GM19043 (cell line): Measurements from ENCODE around the gene XYLT1.
"Not testable (repeated sequence)": the region's sequence is repeated elsewhere in the genome, so short reads cannot be mapped to it uniquely, and the experiment has no call there.

Experiments used
- ATAC-seq: cut with Tn5 transposase; IDR thresholded peaks from one replicate; pipeline ENCODE4 v1.9.1; 2021; ENCODE audit warnings: low read depth; ENCODE audit not compliant: unreplicated experiment

XYLT1 gene

DNA sequence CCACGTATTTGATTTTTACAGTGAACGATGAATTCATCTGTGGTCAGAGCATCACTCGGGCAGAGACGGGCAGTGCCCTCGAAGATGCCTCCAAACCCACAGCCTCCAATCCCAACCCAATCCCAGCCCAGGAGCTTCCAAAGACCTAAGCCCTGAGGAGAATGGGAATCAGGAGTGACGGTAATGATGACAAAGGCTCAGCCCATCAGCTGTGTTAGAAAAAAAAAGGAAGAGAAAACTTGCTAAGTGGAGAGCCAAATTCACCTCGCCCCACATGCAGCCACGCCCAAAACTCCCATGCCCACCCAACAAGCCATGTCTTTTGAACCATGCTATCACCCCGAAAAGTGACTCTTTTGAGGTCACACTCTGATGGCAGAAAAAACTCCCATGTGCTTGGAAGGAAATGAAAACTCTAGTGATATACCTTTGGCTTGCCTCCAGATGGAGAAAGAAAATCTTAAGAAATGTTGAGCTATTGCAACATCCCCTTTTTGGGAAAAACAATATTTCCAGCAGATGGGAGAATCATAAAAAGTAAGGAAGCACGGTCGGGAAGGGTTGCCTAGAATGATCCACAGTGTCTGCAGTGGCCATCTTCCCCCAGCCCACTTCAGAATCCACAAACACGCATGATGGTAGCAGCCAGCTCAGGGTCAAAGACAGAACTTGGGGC is 37.7 kb downstream of the XYLT1 start:
- ATAC-seq, result no peak

DNA sequence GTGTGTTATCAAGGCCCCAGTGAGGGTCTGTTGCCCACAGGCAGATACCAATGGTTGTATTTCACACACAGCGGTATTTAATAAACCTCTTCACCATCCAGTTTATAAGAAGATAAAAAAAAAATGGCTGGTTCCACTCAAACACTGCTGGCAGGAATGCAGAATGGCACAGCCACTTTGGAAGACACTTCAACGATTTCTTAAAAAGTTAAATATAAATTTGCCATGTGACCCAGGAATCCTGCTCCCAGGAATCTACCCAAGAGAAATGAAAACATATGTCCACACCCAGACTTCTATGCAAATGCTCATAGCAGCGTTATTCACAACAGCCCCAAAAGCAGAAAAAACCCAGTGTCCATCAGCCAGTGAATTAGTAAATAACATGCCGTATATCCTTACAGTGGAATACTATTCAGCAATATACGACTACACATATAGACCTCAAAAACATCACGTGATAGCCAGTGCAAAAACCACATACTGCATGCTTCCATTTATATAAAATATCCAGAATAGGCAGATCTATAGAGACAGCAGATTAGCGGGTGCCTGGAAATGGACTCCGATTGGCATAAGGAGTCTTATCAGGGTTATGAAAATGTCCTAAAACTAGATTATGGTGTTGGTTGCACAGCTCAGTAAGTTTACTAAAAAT is 38.7 kb downstream of the XYLT1 start:
- ATAC-seq, result no peak

DNA sequence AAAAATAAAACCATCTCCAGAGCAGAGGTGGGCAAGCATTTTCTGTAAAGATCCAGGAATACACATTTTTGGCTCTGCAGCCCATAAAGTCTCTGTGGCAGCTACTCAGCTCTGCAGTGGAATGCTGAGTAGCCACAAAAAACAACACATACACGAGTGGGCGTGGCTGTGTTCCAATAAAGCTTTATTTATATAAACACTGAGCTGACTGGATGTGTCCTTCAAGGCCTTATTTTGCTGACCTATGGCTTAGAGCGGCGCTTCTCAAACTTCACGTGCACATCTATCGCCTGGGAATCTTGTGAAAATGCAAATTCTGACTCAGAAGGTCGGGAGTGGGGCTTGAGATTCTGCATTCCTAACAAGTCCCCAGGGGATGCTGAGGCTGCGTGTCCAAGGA is 39.7 kb downstream of the XYLT1 start:
- ATAC-seq, result no peak

DNA sequence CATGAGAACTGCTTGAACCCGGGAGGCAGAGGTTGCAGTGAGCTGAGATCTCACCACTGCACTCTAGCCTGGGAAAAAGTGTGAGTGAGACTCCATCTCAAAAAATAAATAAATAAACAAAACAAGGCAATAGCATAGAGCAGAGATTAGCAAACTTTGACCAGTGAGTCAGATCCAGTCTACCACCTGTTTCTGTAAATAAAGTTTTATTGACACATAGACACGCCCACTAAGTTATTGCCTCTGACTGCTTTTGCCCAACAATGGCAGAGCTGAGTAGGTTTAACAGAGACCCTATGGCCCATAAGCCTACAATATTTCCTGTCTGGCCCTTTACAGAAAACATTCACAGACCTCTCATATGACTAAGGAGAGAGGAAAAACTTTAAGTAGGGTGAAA is 44.3 kb downstream of the XYLT1 start:
- no peak for ATAC-seq

DNA sequence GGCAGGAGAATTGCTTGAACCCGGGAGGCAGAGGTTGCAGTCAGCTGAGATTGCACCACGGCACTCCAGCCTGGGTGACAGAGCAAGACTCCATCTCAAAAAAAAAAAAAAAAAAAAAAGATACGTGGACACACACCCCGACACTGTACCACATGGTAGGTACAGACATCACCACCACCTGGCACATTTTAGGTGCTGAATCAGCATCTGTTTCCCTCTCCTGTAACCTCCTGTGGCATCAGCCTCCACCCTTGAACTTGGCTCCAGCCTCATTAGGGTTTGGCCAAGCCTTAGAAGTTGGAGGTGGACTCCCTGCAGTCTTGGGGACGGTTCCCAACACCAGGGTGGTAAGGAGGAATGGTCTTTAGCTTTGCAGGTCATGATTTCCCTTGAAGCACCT is 46.0 kb downstream of the XYLT1 start:
- no peak for ATAC-seq

DNA sequence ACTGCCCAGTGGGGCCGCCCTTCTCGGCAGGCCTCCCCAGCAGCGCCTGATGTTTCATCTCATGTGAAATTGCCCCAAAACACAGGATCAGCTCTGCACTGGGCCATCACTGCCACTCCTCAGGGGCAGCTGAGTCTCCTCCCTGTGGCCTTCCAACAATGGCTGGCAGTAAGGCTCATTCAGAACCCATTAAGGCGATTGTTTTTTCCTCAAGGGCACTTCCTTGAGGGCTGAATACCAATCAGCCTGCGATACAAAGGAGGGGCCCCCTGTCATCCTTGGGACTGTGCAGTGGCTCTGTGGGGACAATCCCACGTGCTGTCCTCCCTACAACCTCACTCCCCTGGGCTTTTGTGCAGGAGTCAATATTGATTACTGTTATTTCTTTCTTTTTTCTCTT is 47.5 kb downstream of the XYLT1 start:
- ATAC-seq, result no peak

DNA sequence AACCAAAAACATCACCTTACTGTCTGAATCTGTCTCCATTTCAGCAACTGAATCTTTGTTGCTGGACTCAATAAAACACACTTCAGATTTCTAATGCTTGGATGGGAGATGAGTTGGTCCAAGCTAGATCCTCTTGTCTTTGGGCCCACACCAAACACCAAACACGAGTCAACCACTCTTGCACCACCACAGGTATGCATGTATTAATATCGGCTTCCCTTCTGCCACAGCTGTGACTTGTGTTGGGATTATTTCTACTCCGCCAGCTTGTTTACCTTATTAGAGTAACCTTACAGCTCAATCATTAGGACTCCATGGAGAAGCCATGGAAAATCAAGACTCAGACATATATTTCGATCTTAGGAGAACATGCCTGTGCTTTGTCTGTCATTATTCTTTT is 49.9 kb downstream of the XYLT1 start:
- no peak for ATAC-seq

DNA sequence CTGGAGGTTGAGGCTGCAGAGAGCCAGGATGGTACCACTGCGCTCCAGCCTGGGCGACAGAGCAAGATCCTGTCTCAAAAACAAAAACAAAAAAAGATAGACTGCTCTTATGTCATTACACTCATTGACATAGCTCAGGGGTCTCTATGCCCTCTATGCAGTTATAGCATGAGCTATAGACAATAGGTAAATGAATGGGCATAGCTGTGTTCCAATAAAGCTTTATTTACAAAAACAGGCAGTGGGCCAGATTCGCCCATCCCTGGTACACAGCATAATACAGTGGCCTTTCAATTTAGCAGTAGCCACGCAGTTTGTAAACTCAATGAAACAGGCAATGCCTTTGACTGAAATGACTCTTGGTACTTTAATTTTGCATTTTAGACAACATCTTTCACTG is 51.5 kb downstream of the XYLT1 start:
- ATAC-seq, result no peak

DNA sequence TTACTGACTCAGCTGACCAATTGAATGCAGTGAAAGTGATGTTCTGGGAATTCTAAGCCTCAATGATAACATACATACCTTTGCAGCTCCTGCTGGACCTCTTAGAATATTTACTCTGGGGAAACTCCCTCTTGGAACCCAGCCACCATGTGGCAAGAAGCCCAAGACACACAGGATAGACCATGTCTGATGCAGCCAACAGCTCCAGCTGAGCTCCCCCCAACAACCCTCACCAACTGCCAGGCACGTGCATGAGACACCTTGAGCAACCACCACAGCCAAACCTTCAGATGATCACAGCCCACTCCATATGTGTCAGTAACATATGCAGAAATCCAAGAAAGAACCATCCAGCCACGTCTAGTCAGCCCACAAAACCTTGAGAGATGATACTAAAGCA is 53.0 kb downstream of the XYLT1 start:
- no peak for ATAC-seq

DNA sequence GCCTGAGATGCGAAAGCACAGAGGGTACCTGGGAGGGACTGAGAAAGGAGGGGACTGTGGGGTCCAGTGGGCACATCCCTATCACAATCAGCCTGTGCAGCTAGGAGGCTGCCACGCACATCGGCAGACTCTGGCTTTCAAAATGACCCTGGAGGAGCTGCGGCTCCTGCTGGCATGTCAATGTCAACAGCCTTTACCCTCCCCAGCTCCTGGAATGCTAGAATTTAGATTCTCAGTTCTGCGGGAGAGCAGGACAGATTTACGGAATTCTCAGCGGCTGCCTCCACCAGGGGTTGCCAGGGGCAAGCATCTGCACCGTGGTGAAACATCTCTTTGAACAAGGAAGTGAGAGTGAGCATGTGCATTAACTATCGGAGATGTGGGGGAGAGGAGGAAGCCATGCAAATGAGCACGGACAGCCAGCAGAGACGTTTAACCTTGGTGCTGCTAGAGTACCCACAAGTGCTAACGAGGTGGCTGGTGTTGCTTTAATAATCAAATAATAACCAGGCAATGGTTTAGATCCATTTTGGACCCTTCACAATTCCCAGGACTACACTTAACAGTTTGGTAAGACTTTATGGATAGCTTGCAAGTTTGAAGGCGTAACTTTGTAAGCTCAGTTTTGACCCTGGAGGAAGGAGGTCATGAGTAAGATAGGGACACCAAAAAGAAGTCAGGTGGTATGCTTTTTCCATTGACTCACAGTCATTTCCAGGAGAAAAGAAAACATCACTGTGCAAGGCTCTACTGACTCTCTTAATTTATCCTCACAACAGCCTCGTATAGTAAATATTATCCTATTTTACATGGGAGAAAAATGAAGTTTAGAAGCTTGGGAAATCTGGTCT is 54.1 kb downstream of the XYLT1 start:
- ATAC-seq, result peak; percentile 97

DNA sequence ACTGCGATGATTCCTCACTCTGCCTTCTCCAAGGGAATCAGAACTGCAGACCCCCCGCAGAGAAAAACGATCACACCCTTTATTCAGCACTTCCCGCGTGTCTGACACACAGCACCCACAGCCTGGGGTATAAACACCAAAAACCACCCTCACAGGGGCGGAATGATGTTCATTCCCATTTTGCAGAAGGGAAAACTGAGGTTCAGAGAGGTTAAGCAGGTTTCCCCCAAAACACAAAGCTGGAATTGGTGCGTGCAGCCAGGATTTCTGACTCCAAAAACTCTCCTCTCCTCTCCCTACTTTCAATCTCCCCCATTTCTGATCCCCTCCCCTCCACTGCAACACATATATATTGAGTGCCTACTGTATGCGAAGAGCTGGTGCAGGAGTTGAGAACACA is 55.8 kb downstream of the XYLT1 start:
- no peak for ATAC-seq

DNA sequence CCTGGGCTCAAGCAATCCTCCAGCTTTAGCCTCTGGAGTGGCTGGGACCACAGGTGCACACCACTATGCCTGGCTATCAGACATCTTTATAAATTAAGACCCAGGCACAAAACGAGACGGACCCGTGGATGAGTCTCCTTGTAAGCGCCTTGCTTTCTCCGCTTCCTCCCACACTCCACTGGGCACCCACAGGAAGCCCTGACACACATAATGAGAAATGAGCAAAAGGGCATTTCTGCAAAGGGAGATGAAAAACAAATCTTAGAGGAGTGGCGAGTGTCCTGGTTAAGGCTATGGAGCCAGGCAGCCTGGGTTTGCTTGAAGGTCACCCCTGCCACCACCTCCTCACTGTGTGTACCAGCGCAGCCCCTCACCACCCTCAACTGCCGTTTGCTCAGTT is 56.3 kb downstream of the XYLT1 start:
- ATAC-seq, result no peak

DNA sequence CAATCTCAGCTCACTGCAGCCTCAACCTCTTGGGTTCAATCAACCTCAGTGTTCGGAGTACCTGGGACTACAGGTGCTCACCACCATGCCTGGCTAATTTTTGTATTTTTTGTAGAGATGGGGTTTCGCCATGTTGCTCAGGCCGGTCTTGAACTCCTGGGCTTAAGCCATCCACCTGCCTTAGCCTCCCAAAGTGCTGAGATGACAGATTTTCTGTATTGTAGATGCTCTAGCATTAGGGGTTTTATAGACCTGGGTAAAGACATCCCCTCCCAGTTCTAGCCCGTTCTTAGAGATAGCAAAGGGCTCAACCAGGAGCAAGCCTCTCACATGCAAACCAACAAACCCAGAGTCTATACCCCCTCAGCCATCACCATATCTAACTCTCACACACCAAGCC is 57.3 kb downstream of the XYLT1 start:
- ATAC-seq, result no peak

DNA sequence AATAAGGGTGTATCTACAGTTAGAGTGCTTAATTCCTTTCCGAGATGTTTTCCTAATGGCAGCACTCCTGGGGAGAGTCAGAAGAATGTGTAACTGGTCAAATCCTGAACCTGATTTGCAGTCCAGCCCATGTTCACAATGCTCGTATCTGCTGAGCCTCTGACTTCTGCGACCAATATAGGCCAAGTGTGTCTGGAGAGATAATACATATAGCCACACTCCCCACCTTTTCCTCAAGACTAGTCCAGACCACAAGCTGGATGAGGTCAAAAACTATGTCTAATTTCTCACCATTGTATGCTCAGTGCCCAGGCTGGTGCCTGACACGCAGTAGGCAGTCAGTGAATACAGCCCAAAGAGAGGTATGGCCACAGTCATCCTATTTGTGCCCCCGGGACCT is 58.0 kb downstream of the XYLT1 start:
- no peak for ATAC-seq

DNA sequence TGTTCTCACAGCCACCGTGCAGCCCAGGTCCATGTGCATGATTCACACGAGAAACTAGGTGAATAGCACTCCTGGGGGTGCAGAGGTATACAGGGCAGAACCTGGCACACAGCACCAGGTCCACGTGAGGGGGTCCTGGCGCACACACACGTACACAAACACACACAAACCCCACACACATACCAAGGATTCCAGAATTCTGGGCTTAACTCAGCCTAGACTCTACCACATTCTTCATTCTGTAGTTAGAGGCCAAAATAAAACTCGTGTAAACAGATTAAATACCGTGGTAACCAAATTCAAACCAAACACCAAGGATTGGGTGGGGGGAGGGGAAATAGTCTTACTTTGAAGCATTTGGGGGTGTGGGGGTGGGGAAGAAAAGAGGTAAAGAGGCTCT is 58.5 kb downstream of the XYLT1 start:
- ATAC-seq, result no peak

DNA sequence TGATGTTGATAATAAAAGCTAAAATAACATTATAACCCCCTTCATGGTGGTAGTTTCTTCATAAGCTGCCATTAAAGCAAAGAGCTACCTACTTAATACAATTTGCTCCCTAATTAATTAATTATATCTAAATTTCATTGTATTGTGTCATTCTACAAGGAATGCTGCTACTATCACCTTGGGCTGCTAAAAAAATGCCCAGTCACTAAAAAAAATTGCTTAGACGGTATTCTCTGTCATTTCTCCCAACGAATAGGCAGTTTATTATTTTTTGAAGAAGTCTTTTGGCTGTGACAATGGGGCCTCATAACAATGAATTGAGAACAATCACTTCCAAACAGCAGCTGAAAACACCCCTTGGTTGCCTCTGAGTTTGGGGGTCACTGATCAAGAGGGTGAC is 59.5 kb downstream of the XYLT1 start:
- ATAC-seq, result no peak

DNA sequence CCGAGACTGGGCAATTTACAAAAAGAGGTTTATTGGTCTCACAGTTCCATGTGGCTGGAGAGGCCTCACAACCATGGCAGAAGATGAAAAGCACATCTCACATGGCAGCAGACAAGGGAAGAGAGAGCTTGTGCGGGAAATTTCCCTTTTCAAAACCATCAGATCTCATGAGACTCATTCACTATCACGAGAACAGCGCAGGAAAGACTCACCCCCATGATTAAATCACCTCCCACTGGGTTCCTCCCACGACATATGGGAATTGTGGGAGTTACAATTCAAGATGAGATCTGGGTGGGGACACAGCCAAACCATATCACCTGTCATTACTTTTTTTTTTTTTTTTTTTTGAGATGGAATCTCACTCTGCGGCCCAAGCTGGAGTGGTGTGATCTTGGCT is 60.4 kb downstream of the XYLT1 start:
- not testable (repeated sequence) for ATAC-seq

DNA sequence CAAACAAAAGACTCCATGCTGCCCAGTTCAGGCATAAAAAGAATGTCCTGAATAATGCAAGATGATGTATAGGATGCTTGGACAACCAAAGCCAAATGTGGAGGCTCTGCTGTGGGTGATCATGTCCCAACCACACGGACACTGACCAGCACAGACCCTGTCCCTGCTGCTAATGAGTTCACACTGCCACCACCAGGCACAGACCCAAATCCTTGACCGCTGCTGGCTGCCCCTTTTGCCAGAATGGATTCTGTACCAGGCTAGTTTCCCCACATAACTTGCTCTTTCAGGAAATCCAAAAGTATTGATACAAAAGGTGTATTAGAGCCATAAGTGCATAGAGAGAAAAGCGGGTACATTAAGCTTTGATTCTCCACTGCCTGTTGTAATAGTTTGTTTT is 60.9 kb downstream of the XYLT1 start:
- ATAC-seq, result no peak

DNA sequence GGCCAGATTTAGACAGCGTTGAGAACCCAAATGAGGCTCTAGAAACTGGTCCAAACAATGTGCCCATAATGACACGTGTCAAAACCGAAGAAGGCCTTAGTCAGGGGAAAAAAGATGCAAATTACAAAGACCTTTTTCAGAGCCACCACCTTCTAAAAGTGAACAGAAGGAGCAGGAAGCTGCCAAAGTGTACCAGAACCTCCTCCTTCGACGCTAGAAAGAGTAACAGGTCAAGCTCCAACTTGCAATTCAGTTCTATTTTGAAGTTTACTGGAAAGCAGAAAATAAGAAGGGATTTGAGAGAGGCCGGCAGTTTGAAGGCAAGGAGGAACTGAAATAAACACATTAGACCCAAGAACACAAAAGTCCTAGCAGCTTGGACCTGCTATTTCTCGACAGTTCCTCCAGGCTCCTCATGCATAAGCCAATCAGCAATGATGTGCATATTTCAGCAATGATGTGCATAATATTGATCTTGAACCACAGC is 61.8 kb downstream of the XYLT1 start:
- no peak for ATAC-seq

DNA sequence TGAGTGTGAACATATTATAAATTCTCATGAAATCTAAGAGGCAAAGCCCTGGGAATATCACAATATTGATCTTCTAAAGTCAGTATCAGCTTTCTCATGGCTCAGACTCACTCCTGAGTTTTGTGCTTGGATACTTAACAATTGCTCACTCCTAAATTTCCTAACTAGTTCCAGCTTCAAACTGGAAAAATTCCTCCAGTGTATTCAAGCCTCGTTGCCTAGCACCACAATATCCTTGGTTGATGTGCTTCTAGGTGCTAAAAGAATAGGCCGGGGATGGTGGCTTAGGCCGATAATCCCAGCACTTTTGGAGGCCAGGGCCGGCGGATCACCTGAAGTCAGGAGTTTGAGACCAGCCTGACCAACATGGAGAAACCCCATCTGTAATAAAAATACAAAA is 62.5 kb downstream of the XYLT1 start:
- no peak for ATAC-seq

DNA sequence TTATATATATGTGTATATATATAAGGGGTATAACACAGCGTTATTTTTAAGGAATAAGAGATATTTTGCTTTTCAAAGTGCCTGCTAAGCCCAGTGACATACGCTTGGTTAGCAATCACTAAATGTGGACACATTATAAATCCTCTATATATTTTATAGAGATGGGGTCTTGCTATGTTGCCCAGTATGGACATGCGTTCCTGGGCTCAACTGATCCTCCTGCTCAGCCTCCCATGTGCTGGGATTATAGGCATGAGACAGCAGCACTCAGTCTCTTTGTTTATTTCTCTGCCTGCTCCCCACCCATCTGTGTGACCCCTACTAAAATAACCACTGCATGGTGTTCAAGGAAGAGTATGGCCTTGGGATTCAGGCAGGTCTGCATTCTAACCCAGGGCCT is 63.4 kb downstream of the XYLT1 start:
- ATAC-seq, result no peak
